A673 (cell line): Measurements from ENCODE around the gene SNCAIP.

Source experiments
- CTCF ChIP-seq: fragments of 300-800, 200-600 bp; sonication (generic); conservative IDR thresholded peaks from 2 replicates; pipeline ENCODE4 v1.5.1; 2017; ENCODE audit warnings: low read depth, mild to moderate bottlenecking, antibody characterized with exemption, low read length, moderate library complexity, mixed read lengths
- EZH2 ChIP-seq: fragments of 200-600 bp; sonication (generic); IDR thresholded peaks from 2 replicates; pipeline ENCODE4 v1.6.1; 2017; ENCODE audit warnings: borderline replicate concordance, low read depth, mild to moderate bottlenecking, mixed read lengths, antibody characterized with exemption, low read length; ENCODE audit not compliant: poor library complexity, severe bottlenecking

- TF ChIP-seq CTCF (no peak), EZH2 (no peak)
These were observed 187.5 kb downstream of the SNCAIP start for GRCh38 chr5:122499585-122499984.
